VCaP (cell line): ENCODE results near the gene ZNF155.

Experiments
- H3K27ac ChIP-seq: fragments of 450-650 bp; 2 replicates; pipeline ENCODE4 v1.5.1; 2017
- CTCF ChIP-seq: fragments of 450-650 bp; conservative IDR thresholded peaks from 2 replicates; pipeline ENCODE4 v1.5.1; 2017; ENCODE audit warnings: mild to moderate bottlenecking, moderate library complexity

ZNF155 gene

GRCh38 chr19:43950834-43951645 is 32.9 kb upstream of the ZNF155 start, which contains the start of gene ZNF221:
Gene ZNF221, plus strand, starts transcription at chr19:43951228. Its CDS starts 11,499 bp downstream, at chr19:43962727.
- H3K27ac ChIP-seq: peak within 1 kb of the TSS; percentile 76
- peak; percentile 80 for TF ChIP-seq CTCF

GRCh38 chr19:43956827-43957226 is 27.2 kb upstream of the ZNF155 start:
- no peak for TF ChIP-seq CTCF
- no peak overlapping the region for H3K27ac ChIP-seq

GRCh38 chr19:43957891-43958290 is 26.1 kb upstream of the ZNF155 start:
- no peak overlapping the region for H3K27ac ChIP-seq
- TF ChIP-seq CTCF: no peak

GRCh38 chr19:43960411-43960810 is 23.6 kb upstream of the ZNF155 start:
- H3K27ac ChIP-seq: no peak overlapping the region
- no peak for TF ChIP-seq CTCF

GRCh38 chr19:43966079-43966694 is 17.8 kb upstream of the ZNF155 start:
- H3K27ac ChIP-seq: no peak overlapping the region
- no peak for TF ChIP-seq CTCF

GRCh38 chr19:43976732-43977131 is 7.3 kb upstream of the ZNF155 start:
- TF ChIP-seq CTCF: no peak
- no peak overlapping the region for H3K27ac ChIP-seq

- TF ChIP-seq CTCF: no peak
- H3K27ac ChIP-seq: peak overlapping the region; percentile 60; the same call in 1 of the 2 replicates
Observed at GRCh38 chr19:43983544-43983911, 460 bp upstream of the ZNF155 start.
